ENCODE results near the gene EFHD2. TPM values are rescaled to one million over a fixed set of nuclear protein-coding genes. Genes with fewer than 3 reads are reported as not detected.

The EFHD2 gene
- total and polyA plus RNA-seq, 9 donors = 18.3 to 40.8 (median 33.3) TPM

- peak; percentile 55 for DNase-seq
- H3K4me1 ChIP-seq (ENCODE audit: control insufficient read depth, insufficient read depth, low read length) = peaks cover 7% of the 10 kb centered on the region
- no peak within 1 kb of the TSS for H3K27ac ChIP-seq (ENCODE audit: low read length)
- H3K4me3 ChIP-seq (ENCODE audit: low read length) = no peak within 1 kb of the TSS
- H3K27me3 ChIP-seq (ENCODE audit: control insufficient read depth, insufficient read depth, low read length) = no peaks in the 10 kb centered on the region
- no peaks in the 10 kb centered on the region for H3K36me3 ChIP-seq (ENCODE audit: control insufficient read depth, insufficient read depth, low read length)
- 50% methylated on average over 2 of the region's 5 CpGs for WGBS (ENCODE audit: insufficient coverage)
- H3K9me3 ChIP-seq (replicated peaks; ENCODE audit: control insufficient read depth, low read depth, low read length) = no peaks in the 10 kb centered on the region
Observed at GRCh38 chr1:15475752-15476314, 66.1 kb downstream of the EFHD2 start, which contains the start of gene CELA2B. CELA2B (plus strand) TSS chr1:15476104; CDS start chr1:15476126, 22 bp downstream.

GRCh38 chr1:15476927-15477326, 67.2 kb downstream of the EFHD2 start:
- H3K27me3 ChIP-seq (ENCODE audit: control insufficient read depth, insufficient read depth, low read length) = no peaks in the 10 kb centered on the region
- no peaks in the 10 kb centered on the region for H3K9me3 ChIP-seq (replicated peaks; ENCODE audit: control insufficient read depth, low read depth, low read length)
- WGBS (ENCODE audit: insufficient coverage) = no CpG with 5 or more reads among the region's 3 CpGs
- peaks cover 6% of the 10 kb centered on the region for H3K4me1 ChIP-seq (ENCODE audit: control insufficient read depth, insufficient read depth, low read length)
- H3K4me3 ChIP-seq (ENCODE audit: low read length) = no peak overlapping the region
- no peak for DNase-seq
- no peaks in the 10 kb centered on the region for H3K36me3 ChIP-seq (ENCODE audit: control insufficient read depth, insufficient read depth, low read length)
- H3K27ac ChIP-seq (ENCODE audit: low read length) = no peak overlapping the region

GRCh38 chr1:15477646-15478212, 68.0 kb downstream of the EFHD2 start:
- no peaks in the 10 kb centered on the region for H3K9me3 ChIP-seq (replicated peaks; ENCODE audit: control insufficient read depth, low read depth, low read length)
- H3K27me3 ChIP-seq (ENCODE audit: control insufficient read depth, insufficient read depth, low read length) = no peaks in the 10 kb centered on the region
- no peak overlapping the region for H3K4me3 ChIP-seq (ENCODE audit: low read length)
- 87% methylated on average over 4 of the region's 5 CpGs for WGBS (ENCODE audit: insufficient coverage)
- DNase-seq = no peak
- peaks cover 2% of the 10 kb centered on the region for H3K4me1 ChIP-seq (ENCODE audit: control insufficient read depth, insufficient read depth, low read length)
- H3K27ac ChIP-seq (ENCODE audit: low read length) = no peak overlapping the region
- H3K36me3 ChIP-seq (ENCODE audit: control insufficient read depth, insufficient read depth, low read length) = no peaks in the 10 kb centered on the region

Other genes starting within 250 kb of the EFHD2 start
- 1.7 TPM for gene FHAD1, start 162.7 kb upstream of the EFHD2 start, total RNA-seq
- gene FHAD1, start 162.7 kb upstream of the EFHD2 start, polyA plus RNA-seq (ENCODE audit: insufficient read depth in 1 of 8, insufficient read length in 8 of 8, low replicate concordance in 1 of 8) = 1 to 10 TPM in 7 of 8 donors, under 1 TPM in 1; 0.82 to 2.1 (median 1.3) TPM
- gene CTRC, start 28.6 kb downstream of the EFHD2 start, total RNA-seq = 0.13 TPM
- gene CTRC, start 28.6 kb downstream of the EFHD2 start, polyA plus RNA-seq (ENCODE audit: insufficient read depth in 1 of 8, insufficient read length in 8 of 8, low replicate concordance in 1 of 8) = 1 to 10 TPM in 2 of 8 donors, under 1 TPM in 6; 0.07 to 2.2 (median 0.46) TPM
- 0.13 TPM for gene CELA2A, start 46.8 kb downstream of the EFHD2 start, total RNA-seq
- gene CELA2A, start 46.8 kb downstream of the EFHD2 start, polyA plus RNA-seq (ENCODE audit: insufficient read depth in 1 of 8, insufficient read length in 8 of 8, low replicate concordance in 1 of 8) = under 1 TPM in 3 of 8 donors, not detected in 5; 0.37 to 0.40 (median 0.38) TPM
- gene CELA2B, start 66.2 kb downstream of the EFHD2 start, total RNA-seq = 2.7 TPM
- 1 to 10 TPM; 2.2 to 5.7 (median 3.6) TPM for gene CELA2B, start 66.2 kb downstream of the EFHD2 start, polyA plus RNA-seq (ENCODE audit: insufficient read depth in 1 of 8, insufficient read length in 8 of 8, low replicate concordance in 1 of 8)
- 9.4 TPM for gene CASP9, start 114.3 kb downstream of the EFHD2 start, total RNA-seq
- 10 to 100 TPM; 15.1 to 21.4 (median 18.5) TPM for gene CASP9, start 114.3 kb downstream of the EFHD2 start, polyA plus RNA-seq (ENCODE audit: insufficient read depth in 1 of 8, insufficient read length in 8 of 8, low replicate concordance in 1 of 8)
- gene DNAJC16, start 117.0 kb downstream of the EFHD2 start, total RNA-seq = 10.7 TPM
- 10 to 100 TPM; 10.6 to 16.5 (median 13.1) TPM for gene DNAJC16, start 117.0 kb downstream of the EFHD2 start, polyA plus RNA-seq (ENCODE audit: insufficient read depth in 1 of 8, insufficient read length in 8 of 8, low replicate concordance in 1 of 8)
- gene AGMAT, start 175.2 kb downstream of the EFHD2 start, total RNA-seq = 4.3 TPM
- gene AGMAT, start 175.2 kb downstream of the EFHD2 start, polyA plus RNA-seq (ENCODE audit: insufficient read depth in 1 of 8, insufficient read length in 8 of 8, low replicate concordance in 1 of 8) = 1 to 10 TPM; 1.4 to 5.1 (median 2.6) TPM
- gene DDI2, start 207.6 kb downstream of the EFHD2 start, total RNA-seq = 20.6 TPM
- 10 to 100 TPM; 12.3 to 24.1 (median 18.2) TPM for gene DDI2, start 207.6 kb downstream of the EFHD2 start, polyA plus RNA-seq (ENCODE audit: insufficient read depth in 1 of 8, insufficient read length in 8 of 8, low replicate concordance in 1 of 8)

Measured in muscle of leg (tissue), 11 donors.